Right lung (tissue), 5 donors: Measurements from ENCODE around the gene ZNF425. TPM values are rescaled to one million over a fixed set of nuclear protein-coding genes. Genes with fewer than 3 reads are reported as not detected.
"Not testable (repeated sequence)": the region's sequence is repeated elsewhere in the genome, so short reads cannot be mapped to it uniquely, and the experiment has no call there.

Experiments used
- DNase-seq, 2 donors: peaks; one replicate each; pipeline ENCODE4 v3.0.0-alpha.2; 2013
- polyA plus RNA-seq, 5 donors: library from polyadenylated mRNA; unstranded; fragments of 120-200 nt; gene quantifications; one replicate each; pipeline versions ENCODE4 v1.2.1 to v1.2.3, GENCODE V29; 2013; ENCODE audit warnings: inconsistent platforms in 1 of 5, low replicate concordance in 1 of 5; ENCODE audit not compliant: insufficient read length in 5 of 5, insufficient read depth in 1 of 5

The ZNF425 gene
- polyA plus RNA-seq, 5 donors, result 3.7 to 6.0 (median 5.0) TPM

GRCh38 chr7:149133028-149133710, 7.0 kb upstream of the ZNF425 start:
- no peak for DNase-seq

GRCh38 chr7:149130572-149131198, 4.6 kb upstream of the ZNF425 start:
- no peak for DNase-seq

- peak; percentile 52 to 57 for DNase-seq
Observed at GRCh38 chr7:149126662-149127266, 640 bp upstream of the ZNF425 start.

GRCh38 chr7:149125189-149125862, 798 bp downstream of the ZNF425 start:
- DNase-seq, result no peak

- no peak for DNase-seq
Observed at GRCh38 chr7:149109969-149110368, 16.2 kb downstream of the ZNF425 start.

- no peak for DNase-seq
Observed at GRCh38 chr7:149104749-149105148, 21.4 kb downstream of the ZNF425 start.

- DNase-seq, result no peak
Observed at GRCh38 chr7:149104214-149104613, 21.9 kb downstream of the ZNF425 start.

- no peak for DNase-seq
Observed at GRCh38 chr7:149103424-149103823, 22.7 kb downstream of the ZNF425 start.

- no peak for DNase-seq
Observed at GRCh38 chr7:149102666-149103065, 23.5 kb downstream of the ZNF425 start.

GRCh38 chr7:149100821-149101220, 25.3 kb downstream of the ZNF425 start:
- DNase-seq, result no peak

GRCh38 chr7:149099058-149099457, 27.1 kb downstream of the ZNF425 start:
- no peak for DNase-seq

- DNase-seq, result no peak
Observed at GRCh38 chr7:149097088-149097487, 29.0 kb downstream of the ZNF425 start.

- no peak for DNase-seq
Observed at GRCh38 chr7:149093228-149093627, 32.9 kb downstream of the ZNF425 start.

GRCh38 chr7:149092244-149092643, 33.9 kb downstream of the ZNF425 start:
- DNase-seq, result not testable (repeated sequence)

GRCh38 chr7:149090397-149091195, 35.5 kb downstream of the ZNF425 start, which contains the start of gene ZNF786:
TSS of gene ZNF786 (minus strand) at chr7:149090718. CDS start at chr7:149090640, 78 bp downstream.
- DNase-seq, result peak; percentile 92 to 94

- no peak for DNase-seq
Observed at GRCh38 chr7:149087376-149087775, 38.7 kb downstream of the ZNF425 start.

- DNase-seq, result no peak
Observed at GRCh38 chr7:149085866-149086265, 40.3 kb downstream of the ZNF425 start.

- no peak for DNase-seq
Observed at GRCh38 chr7:149084407-149084806, 41.7 kb downstream of the ZNF425 start.

GRCh38 chr7:149081914-149082313, 44.2 kb downstream of the ZNF425 start:
- DNase-seq, result no peak

- DNase-seq, result no peak
Observed at GRCh38 chr7:149077594-149077993, 48.5 kb downstream of the ZNF425 start.

- DNase-seq, result no peak
Observed at GRCh38 chr7:149075286-149075685, 50.8 kb downstream of the ZNF425 start.
